ENCODE measurements around the gene NAPEPLD. TPM values are rescaled to one million over a fixed set of nuclear protein-coding genes. Genes with fewer than 3 reads are reported as not detected.

NAPEPLD gene
- total and polyA plus RNA-seq, 2 donors (not counting 3 experiments of a cell fraction or from before 2014, with no cell fraction given) = 2.6 to 6.7 TPM

DNA sequence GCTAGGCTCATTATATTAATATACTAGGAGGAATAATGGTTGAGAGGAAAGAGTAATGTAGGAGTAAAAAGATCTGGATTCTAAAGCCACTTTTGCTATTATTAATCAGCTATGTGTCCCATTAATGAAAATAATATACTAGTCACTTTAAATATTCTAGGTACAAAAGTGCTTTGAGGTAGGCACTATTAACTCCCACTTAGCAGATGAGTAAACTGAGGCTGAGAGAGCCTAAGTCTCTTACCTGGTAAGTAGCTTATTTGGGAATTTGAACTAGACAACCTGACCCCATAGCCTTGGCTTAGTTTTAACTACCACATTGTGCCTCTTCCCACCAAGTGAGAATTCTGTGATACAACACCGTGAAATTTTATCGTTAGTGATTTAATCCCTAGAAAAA, 68.0 kb downstream of the NAPEPLD start:
- Histone ChIP-seq H3K9me1 (replicated peaks; ENCODE audit: control insufficient read depth, extremely low read depth, insufficient read depth, low read length) (no peaks in the 10 kb centered on the region), H3K9ac (replicated peaks; ENCODE audit: extremely low read depth, insufficient read depth, low read length) (no peak overlapping the region), H4K20me1 (replicated peaks; ENCODE audit: control insufficient read depth, extremely low read depth, insufficient read depth, low read length) (no peaks in the 10 kb centered on the region), H3K27me3 (ENCODE audit: control insufficient read depth in 2 of 2, insufficient read depth in 2 of 2, low read length in 2 of 2) (no peaks in the 10 kb centered on the region), H3K4me2 (ENCODE audit: insufficient read depth, low read length) (no peak overlapping the region), H3K27ac (ENCODE audit: insufficient read depth, low read depth, low read length) (no peak overlapping the region), H3K9me3 (replicated peaks; ENCODE audit: control insufficient read depth, insufficient read depth, low read length) (no peaks in the 10 kb centered on the region), H3K4me1 (ENCODE audit: control insufficient read depth, extremely low read depth, insufficient read depth, low read length) (peaks cover 4% of the 10 kb centered on the region), H3K79me2 (ENCODE audit: control insufficient read depth, insufficient read depth, low read length) (peaks cover 33% of the 10 kb centered on the region), H2AFZ (ENCODE audit: low read depth, low read length) (no peak overlapping the region), H3K36me3 (ENCODE audit: control insufficient read depth in 2 of 2, extremely low read depth in 1 of 2, insufficient read depth in 2 of 2, low read length in 2 of 2) (peaks cover 0 to 4% of the 10 kb centered on the region in 2 experiments), H3K4me3 (replicated peaks in 1 of 3; ENCODE audit: insufficient read depth in 1 of 3, low read depth in 1 of 3, low read length in 3 of 3) (no peak overlapping the region)
- ChIA-PET CTCF (interaction anchor here (0.8 to 2.2 kb wide), 3 partner anchors 15 to 323 kb away, joined by 6 to 7 read pairs (median 6); no protein-coding TSS in a partner anchor), POLR2A (no interaction called here)
- BruUV-seq (replicated peaks) = no TSS peak
- TF ChIP-seq, protein P1, sequence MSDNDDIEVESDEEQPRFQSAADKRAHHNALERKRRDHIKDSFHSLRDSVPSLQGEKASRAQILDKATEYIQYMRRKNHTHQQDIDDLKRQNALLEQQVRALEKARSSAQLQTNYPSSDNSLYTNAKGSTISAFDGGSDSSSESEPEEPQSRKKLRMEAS (IDR thresholded peaks at IDR 0.05; ENCODE audit: insufficient read depth, insufficient read length) = no peak
- TF ChIP-seq, protein P2, sequence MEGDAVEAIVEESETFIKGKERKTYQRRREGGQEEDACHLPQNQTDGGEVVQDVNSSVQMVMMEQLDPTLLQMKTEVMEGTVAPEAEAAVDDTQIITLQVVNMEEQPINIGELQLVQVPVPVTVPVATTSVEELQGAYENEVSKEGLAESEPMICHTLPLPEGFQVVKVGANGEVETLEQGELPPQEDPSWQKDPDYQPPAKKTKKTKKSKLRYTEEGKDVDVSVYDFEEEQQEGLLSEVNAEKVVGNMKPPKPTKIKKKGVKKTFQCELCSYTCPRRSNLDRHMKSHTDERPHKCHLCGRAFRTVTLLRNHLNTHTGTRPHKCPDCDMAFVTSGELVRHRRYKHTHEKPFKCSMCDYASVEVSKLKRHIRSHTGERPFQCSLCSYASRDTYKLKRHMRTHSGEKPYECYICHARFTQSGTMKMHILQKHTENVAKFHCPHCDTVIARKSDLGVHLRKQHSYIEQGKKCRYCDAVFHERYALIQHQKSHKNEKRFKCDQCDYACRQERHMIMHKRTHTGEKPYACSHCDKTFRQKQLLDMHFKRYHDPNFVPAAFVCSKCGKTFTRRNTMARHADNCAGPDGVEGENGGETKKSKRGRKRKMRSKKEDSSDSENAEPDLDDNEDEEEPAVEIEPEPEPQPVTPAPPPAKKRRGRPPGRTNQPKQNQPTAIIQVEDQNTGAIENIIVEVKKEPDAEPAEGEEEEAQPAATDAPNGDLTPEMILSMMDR (IDR thresholded peaks at IDR 0.05; ENCODE audit: extremely low read depth in 1 of 2, insufficient read depth in 1 of 2, low read depth in 1 of 2, low read length in 2 of 2) = no peak
- no peak for TF ChIP-seq JUN (IDR thresholded peaks at IDR 0.05; ENCODE audit: borderline replicate concordance, insufficient read depth, insufficient read length, low read depth)
- TF ChIP-seq GATA2 (IDR thresholded peaks at IDR 0.05; ENCODE audit: insufficient read depth, insufficient read length, low read depth, low read length) = no peak
- no peak for TF ChIP-seq POLR2AphosphoS5 (IDR thresholded peaks at IDR 0.05; ENCODE audit: insufficient read depth, low read depth, low read length)
- no peak for TF ChIP-seq MYC (IDR thresholded peaks at IDR 0.05; ENCODE audit: low read depth, low read length)
- no peak for TF ChIP-seq EZH2 (IDR thresholded peaks at IDR 0.05; ENCODE audit: borderline replicate concordance, low read depth, low read length, severe bottlenecking)
- TF ChIP-seq FOS (IDR thresholded peaks at IDR 0.05; ENCODE audit: borderline replicate concordance, insufficient read depth, low read length) = no peak
- TF ChIP-seq POLR2A (IDR thresholded peaks at IDR 0.05; ENCODE audit: low read depth, low read length) = no peak
- intact Hi-C loops (cut with micrococcal nuclease) = no loop called here
- FAIRE-seq (no peak), DNase-seq (ENCODE audit: low read depth, low spot score) (no peak)
- dilution Hi-C loops (cut with MboI; ENCODE audit: extremely low pct_ligation_motif_present, low sequenced_read_pairs) = no loop called here

All from endothelial cell of umbilical vein (primary cell).